SH-SY5Y (cell line): Measurements from ENCODE around the gene THSD4.

Experiments used
- GATA2 ChIP-seq: IDR thresholded peaks from 2 replicates; pipeline ENCODE4 v1.6.1; 2011; ENCODE audit warnings: mild to moderate bottlenecking, low read depth, low read length
- GATA3 ChIP-seq: IDR thresholded peaks from 2 replicates; pipeline ENCODE4 v1.6.1; 2011; ENCODE audit warnings: low read depth, mild to moderate bottlenecking, low read length, moderate library complexity

The THSD4 gene

DNA sequence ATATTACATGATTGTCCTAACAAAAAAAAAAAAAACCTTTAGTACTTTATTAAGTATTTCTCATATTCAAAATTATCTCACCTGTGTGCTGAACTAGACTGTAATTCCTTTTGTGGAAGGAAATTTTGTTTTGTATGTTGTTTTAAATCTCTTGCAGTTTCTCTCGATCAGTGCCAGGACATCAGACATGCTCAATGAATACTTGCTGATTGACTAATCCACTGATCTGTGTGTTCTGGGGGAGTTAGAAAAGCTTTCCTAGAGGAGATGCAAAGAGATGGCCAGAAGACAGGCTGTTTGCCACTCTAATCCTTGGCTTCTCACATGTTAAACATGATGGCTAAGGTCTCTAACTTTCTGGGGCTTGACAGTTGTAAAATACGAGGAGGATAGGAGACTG is 461.8 kb downstream of the THSD4 start:
- no peak for TF ChIP-seq GATA2
- no peak for TF ChIP-seq GATA3

DNA sequence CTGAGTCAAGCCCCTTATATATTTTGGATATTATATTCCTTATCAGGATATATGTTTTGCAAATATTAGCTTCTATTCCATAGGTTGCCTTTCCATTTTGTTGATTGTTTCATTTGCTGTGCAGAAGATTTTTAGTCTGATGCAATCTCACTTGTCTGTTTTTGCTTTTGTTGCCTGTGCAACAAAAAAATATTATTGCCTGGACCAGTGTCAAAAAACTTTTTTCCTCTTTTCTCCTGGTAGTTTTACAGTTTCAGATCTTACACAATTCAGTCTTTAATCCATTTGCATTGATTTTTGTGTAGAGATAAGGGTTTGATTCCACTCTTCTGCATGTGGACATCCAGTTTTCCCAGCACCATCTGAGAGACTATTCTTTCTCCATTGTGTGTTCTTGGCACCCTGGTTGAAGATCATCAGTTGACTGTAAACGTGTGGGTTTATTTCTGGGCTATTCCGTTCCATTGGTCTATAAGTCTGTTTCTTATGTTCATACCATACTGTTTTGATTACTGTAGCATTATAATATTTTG is 466.2 kb downstream of the THSD4 start:
- no peak for TF ChIP-seq GATA2
- TF ChIP-seq GATA3, result no peak

DNA sequence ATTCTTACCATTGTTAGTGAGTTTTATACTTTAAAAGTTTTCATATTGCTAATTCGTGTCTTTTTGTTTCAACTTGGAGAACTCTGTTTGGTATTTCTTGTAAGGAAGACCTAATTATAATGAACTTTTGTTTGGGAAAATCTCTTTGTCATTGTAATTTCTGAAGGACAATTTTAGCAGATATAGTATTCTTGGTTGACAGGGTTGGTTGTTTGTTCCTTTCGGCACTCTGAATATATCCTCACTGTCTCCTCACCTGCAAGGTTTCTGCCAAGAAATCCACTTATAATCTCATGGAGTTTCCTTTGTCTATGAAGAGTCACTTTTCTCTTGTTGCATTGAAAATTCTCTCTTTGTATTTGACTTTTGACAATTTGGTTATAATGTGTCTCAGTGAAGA is 469.9 kb downstream of the THSD4 start:
- TF ChIP-seq GATA3 (no peak), GATA2 (no peak)

DNA sequence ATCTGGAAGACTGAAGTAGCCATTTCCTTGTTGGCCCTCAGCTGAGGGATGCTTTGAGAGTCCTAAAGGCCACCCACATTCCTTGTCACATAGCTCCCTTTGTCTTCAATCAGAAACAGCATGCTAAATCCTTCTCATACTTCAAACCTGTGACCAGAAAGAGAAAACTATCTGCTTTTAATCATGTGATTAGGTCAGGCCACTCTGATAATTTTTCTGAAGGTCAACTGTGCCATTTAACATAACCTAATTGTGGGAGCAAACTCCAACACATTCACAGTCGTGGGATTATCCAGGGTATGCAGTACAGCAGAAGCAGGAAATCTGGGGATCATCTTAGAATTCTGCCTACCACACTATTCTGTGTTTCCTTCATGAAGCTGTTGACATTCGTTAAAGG is 471.2 kb downstream of the THSD4 start:
- TF ChIP-seq GATA2, result no peak
- no peak for TF ChIP-seq GATA3

DNA sequence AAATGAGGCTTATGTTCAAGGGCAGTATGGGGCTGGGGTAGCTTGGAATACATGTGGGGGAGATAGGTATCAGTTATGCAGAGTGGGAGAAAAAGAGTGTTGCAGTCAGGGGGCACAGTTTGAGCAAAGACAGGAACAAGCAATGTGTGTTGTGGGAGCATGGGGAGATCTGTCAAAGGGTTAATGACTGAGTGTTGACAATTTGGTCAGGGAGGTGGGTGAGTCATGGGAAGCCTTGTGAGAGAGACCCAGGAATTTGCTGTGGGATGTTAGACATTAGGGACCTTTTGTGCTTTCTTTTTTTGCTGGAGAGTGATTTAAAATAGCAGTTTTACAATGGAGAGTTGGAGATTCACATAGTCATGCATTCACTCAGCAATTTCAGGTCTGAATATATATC is 473.5 kb downstream of the THSD4 start:
- TF ChIP-seq GATA3 (no peak), GATA2 (no peak)

DNA sequence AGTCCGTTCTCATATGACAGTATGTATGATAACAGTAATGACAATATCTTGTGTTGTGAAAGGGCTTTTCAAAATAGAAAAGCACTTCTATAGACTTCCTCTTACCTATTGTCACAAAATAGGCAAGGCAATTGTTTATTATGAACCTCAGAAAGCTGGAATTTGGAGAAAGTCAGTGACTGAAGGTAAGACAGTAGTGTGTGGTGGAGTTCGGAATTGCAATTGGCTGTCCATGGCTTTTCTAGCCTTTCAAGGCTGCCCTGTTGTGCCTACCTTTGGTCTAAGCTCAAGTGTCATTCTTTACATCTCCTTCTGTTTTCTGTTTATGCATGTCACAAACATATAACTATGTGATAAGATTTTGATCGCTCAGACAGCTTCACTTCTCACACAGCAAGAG is 475.8 kb downstream of the THSD4 start:
- TF ChIP-seq GATA2, result no peak
- TF ChIP-seq GATA3, result no peak

DNA sequence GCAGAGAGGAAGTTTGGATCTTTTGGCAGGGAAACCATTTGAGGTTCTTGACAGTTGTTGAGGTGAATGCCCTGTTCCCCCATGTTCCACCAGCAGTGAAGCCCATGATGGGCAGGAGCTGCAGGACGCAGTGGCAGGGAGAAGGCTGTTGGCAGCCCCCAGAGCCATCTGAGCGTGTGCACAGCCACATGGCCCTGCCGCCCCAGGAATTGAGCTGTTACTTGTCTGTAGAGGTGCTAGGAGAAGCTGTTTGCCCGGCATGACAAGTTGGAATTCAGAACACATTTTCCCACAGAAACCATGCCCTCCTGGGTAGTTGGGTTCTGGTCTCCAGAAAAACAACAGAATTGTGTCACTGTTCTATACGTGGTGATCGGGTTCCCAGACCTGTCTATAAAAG is 476.9 kb downstream of the THSD4 start:
- TF ChIP-seq GATA2 (no peak), GATA3 (no peak)

DNA sequence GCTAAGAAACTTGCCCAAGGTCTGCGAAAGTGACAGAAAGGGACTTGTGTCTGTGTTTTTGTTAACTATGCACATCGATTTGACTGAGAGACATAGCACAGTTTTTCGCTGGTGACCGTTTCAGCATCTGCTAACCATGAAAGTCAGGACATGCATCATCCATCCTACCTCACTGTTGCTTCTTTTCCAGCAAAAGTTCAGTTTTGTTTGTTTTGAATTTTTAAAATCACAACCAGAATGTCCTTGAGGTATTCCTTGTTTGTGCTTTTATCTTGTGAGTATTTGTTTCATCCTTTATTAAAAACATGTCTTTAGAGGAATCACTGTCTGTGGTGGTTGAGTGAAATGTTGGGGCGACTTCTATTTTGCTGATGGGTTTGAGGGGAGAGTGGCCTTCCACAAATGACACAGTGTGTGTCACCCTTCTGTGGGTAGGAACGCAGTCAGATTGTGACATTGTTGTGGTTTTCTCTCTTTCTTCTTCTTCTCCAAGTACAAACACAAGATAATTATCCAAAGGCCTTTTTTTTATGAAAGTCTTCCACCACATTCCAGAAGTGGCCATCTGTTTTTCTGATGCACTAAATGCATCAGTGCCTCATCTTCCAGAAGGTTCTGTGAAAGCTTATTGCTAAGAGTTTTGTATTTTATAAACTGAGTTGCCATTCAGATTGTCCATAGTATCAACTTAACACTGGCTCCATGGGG is 480.7 kb downstream of the THSD4 start:
- TF ChIP-seq GATA3 (no peak), GATA2 (no peak)

DNA sequence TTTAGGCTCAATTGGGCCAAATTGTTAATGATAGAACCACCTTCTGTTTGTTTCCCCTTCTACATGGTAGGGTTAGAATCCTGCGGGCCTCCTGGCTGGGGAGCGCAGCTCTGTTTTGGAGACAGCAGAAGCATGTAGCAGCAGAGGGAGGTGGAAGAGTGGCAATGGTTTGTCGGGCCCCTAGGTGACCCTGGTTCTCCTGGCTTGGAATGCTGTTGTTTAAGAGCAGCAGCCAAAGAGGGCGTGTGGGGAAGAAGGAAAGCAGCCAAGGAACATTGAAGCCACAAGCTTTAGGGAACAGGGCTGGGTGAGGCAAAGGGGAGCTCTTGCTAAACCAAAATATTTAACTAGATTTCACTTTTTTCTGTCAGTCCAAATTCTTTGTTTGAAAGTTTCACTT is 481.4 kb downstream of the THSD4 start:
- TF ChIP-seq GATA3 (no peak), GATA2 (no peak)

DNA sequence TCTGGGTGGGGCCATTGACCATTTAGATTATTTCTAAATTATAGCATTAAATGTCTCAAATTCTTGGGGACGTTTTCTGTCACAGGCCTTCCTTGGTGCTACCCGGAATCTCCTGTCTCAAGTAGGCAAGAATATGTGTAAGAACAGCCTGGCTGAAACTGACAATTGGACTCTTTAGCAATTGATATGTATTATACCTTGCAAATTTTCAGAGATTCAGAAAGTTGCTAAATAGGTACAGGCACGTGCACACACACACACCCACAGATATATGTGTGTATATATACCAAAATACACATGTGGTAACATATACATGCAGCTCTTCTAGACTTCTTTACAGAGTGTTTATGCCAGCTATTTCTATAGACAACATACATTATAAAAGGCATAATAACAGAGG is 481.9 kb downstream of the THSD4 start:
- no peak for TF ChIP-seq GATA2
- TF ChIP-seq GATA3, result no peak

DNA sequence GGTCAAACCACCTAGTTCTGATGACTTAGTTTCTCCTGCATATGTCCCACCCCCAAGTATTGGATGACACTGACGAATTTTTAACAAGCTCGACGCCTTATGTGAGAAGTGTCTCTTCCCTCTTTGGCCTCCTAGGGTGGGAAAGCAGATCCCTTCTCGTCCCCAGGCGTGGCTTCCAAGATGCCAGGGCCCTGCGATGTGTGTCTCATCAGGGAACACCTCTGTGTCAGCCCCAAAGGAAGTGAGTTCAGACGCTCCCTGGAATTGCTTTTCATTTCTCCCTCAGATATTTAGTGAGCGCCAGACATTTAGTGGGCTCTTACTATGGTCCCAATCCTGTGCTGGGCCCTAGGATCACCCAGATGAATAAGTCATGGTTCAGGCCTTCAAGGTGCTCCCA is 482.4 kb downstream of the THSD4 start:
- TF ChIP-seq GATA3, result no peak
- no peak for TF ChIP-seq GATA2

DNA sequence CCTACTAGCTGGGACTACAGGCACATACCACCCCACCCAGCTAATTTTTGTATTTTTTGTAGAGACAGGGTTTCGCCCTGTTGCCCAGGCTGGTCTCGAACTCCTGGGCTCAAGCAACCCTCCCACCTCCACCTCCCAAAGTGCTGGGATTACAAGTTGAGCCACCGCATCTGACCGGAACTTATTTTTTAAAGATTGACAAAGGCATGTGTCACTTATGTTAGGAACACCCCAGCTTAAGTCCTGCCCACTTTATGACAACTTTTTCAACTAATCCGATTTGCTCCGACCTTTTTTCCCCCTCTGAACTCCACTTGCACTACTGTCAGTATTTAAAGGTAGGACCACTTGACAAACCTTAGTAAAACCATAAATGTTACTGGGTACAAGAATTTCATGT is 483.5 kb downstream of the THSD4 start:
- TF ChIP-seq GATA2, result no peak
- no peak for TF ChIP-seq GATA3

DNA sequence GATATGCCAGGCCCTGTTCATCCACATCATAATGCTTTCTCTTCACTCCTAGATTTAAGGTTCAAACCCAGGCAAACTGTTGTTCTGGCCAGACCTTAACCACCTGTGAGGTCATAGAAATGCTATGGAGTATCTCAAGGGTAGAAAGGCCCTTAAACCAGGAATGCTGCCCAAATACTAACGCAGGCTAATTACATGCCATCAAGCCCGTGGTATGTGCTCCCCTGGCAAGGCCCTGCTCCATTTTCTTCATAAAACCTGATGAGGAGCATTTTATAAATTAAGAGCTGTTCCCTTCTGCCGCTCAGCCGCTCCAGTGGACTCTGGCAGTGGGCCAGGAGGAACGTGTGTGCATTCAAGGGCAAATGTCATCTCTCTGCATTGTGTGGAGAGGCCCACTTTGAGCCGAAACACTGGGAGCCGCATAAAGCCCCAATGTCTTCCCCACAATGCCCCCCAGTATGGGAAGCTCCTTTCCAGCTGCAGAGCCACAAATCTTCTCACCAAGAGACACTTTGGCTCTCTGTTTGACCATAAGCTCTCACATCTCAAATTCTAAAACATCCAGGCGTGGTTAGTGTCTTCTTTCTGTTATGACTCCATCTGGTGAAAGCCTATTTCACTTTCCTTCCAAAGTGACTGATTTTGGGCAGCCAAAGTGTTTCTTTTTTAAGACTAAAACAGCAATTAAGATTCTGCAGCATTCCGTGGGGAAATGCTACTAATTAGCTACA is 484.3 kb downstream of the THSD4 start:
- no peak for TF ChIP-seq GATA2
- TF ChIP-seq GATA3, result no peak

DNA sequence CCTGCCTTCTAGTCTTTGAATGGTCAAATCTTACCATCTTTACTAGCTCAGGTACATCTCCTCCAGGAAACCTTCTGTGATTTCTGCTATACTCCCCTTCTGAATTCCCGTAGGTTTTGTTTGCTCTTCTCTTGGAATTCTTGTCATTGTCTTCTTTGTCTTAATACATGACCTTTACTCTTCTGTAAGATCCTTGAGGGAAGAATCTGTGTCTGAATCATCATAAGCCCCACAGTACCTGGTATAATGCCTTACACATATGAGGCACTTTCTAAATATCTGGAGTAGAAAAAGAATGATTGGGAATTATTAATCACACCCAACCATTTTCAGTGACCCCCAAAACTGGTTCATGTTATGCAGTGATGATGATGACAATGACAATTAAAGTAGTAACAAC is 485.0 kb downstream of the THSD4 start:
- TF ChIP-seq GATA3 (no peak), GATA2 (no peak)
